ENCODE results near the gene RALGPS1.

- TF ChIP-seq CTCF (IDR thresholded peaks at IDR 0.05) (no peak), EP300 (IDR thresholded peaks at IDR 0.05) (no peak), POLR2AphosphoS5 (IDR thresholded peaks at IDR 0.05) (no peak)
Observed at GRCh38 chr9:127169575-127169883, 254.9 kb downstream of the RALGPS1 start.
